ENCODE measurements around the gene SLC13A2.

Gene SLC13A2

GRCh38 chr17:28485049-28485448, 11.6 kb downstream of the SLC13A2 start:
- Histone ChIP-seq H3K9me3 (ENCODE audit: insufficient read depth, low read depth, low read length) (no peaks in the 10 kb centered on the region), H3K36me3 (ENCODE audit: insufficient read depth, low read depth, low read length) (no peaks in the 10 kb centered on the region), H3K27ac (ENCODE audit: low read length) (no peak overlapping the region), H3K4me3 (ENCODE audit: low read length) (no peak overlapping the region), H3K27me3 (ENCODE audit: insufficient read depth, low read length) (no peaks in the 10 kb centered on the region), H3K4me1 (ENCODE audit: insufficient read depth, low read length) (no peaks in the 10 kb centered on the region), H3K9ac (ENCODE audit: low read depth, low read length) (no peak overlapping the region)

GRCh38 chr17:28487881-28488532, 14.6 kb downstream of the SLC13A2 start:
- H3K4me3 ChIP-seq (ENCODE audit: low read length): no peak overlapping the region
- no peak overlapping the region for H3K9ac ChIP-seq (ENCODE audit: low read depth, low read length)
- H3K4me1 ChIP-seq (ENCODE audit: insufficient read depth, low read length): no peaks in the 10 kb centered on the region
- no peaks in the 10 kb centered on the region for H3K9me3 ChIP-seq (ENCODE audit: insufficient read depth, low read depth, low read length)
- no peaks in the 10 kb centered on the region for H3K27me3 ChIP-seq (ENCODE audit: insufficient read depth, low read length)
- H3K27ac ChIP-seq (ENCODE audit: low read length): no peak overlapping the region
- no peaks in the 10 kb centered on the region for H3K36me3 ChIP-seq (ENCODE audit: insufficient read depth, low read depth, low read length)

GRCh38 chr17:28488533-28489276, 15.3 kb downstream of the SLC13A2 start:
- no peaks in the 10 kb centered on the region for H3K27me3 ChIP-seq (ENCODE audit: insufficient read depth, low read length)
- no peaks in the 10 kb centered on the region for H3K36me3 ChIP-seq (ENCODE audit: insufficient read depth, low read depth, low read length)
- no peak overlapping the region; the same call in 1 of the 2 replicates for H3K9ac ChIP-seq (ENCODE audit: low read depth, low read length)
- no peak overlapping the region for H3K27ac ChIP-seq (ENCODE audit: low read length)
- no peak overlapping the region for H3K4me3 ChIP-seq (ENCODE audit: low read length)
- H3K9me3 ChIP-seq (ENCODE audit: insufficient read depth, low read depth, low read length): no peaks in the 10 kb centered on the region
- no peaks in the 10 kb centered on the region for H3K4me1 ChIP-seq (ENCODE audit: insufficient read depth, low read length)

GRCh38 chr17:28491286-28491685, 17.8 kb downstream of the SLC13A2 start:
- Histone ChIP-seq H3K9ac (ENCODE audit: low read depth, low read length) (no peak overlapping the region), H3K36me3 (ENCODE audit: insufficient read depth, low read depth, low read length) (no peaks in the 10 kb centered on the region), H3K4me1 (ENCODE audit: insufficient read depth, low read length) (no peaks in the 10 kb centered on the region), H3K4me3 (ENCODE audit: low read length) (no peak overlapping the region), H3K9me3 (ENCODE audit: insufficient read depth, low read depth, low read length) (no peaks in the 10 kb centered on the region), H3K27ac (ENCODE audit: low read length) (no peak overlapping the region), H3K27me3 (ENCODE audit: insufficient read depth, low read length) (no peaks in the 10 kb centered on the region)

GRCh38 chr17:28491860-28492259, 18.4 kb downstream of the SLC13A2 start:
- Histone ChIP-seq H3K27ac (ENCODE audit: low read length) (no peak overlapping the region), H3K36me3 (ENCODE audit: insufficient read depth, low read depth, low read length) (no peaks in the 10 kb centered on the region), H3K9ac (ENCODE audit: low read depth, low read length) (no peak overlapping the region), H3K4me3 (ENCODE audit: low read length) (no peak overlapping the region), H3K9me3 (ENCODE audit: insufficient read depth, low read depth, low read length) (no peaks in the 10 kb centered on the region), H3K27me3 (ENCODE audit: insufficient read depth, low read length) (no peaks in the 10 kb centered on the region), H3K4me1 (ENCODE audit: insufficient read depth, low read length) (no peaks in the 10 kb centered on the region)

GRCh38 chr17:28492352-28493310, 19.2 kb downstream of the SLC13A2 start:
- Histone ChIP-seq H3K9ac (ENCODE audit: low read depth, low read length) (no peak overlapping the region), H3K9me3 (ENCODE audit: insufficient read depth, low read depth, low read length) (no peaks in the 10 kb centered on the region), H3K36me3 (ENCODE audit: insufficient read depth, low read depth, low read length) (no peaks in the 10 kb centered on the region), H3K27me3 (ENCODE audit: insufficient read depth, low read length) (no peaks in the 10 kb centered on the region), H3K4me3 (ENCODE audit: low read length) (no peak overlapping the region), H3K27ac (ENCODE audit: low read length) (no peak overlapping the region), H3K4me1 (ENCODE audit: insufficient read depth, low read length) (no peaks in the 10 kb centered on the region)

DNA sequence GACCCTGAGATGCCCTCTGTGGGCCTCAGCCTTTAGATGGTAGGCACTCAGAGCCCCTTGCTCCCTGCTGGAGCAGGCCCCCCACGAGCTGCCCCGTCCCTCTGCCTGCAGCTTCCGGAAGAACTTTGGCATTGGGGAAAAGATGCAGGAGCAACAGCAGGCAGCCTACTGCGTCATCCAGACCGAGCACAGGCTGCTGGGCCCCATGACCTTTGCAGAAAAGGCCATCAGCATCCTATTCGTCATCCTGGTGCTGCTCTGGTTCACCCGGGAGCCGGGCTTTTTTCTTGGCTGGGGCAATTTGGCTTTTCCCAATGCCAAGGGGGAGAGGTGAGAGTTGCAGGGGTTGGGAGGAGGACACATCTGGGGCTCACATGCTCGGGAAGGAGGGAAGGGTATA, 20.0 kb downstream of the SLC13A2 start:
- H3K27ac ChIP-seq (ENCODE audit: low read length): no peak overlapping the region
- no peaks in the 10 kb centered on the region for H3K4me1 ChIP-seq (ENCODE audit: insufficient read depth, low read length)
- no peak overlapping the region for H3K4me3 ChIP-seq (ENCODE audit: low read length)
- no peaks in the 10 kb centered on the region for H3K27me3 ChIP-seq (ENCODE audit: insufficient read depth, low read length)
- H3K9ac ChIP-seq (ENCODE audit: low read depth, low read length): no peak overlapping the region
- H3K36me3 ChIP-seq (ENCODE audit: insufficient read depth, low read depth, low read length): no peaks in the 10 kb centered on the region
- H3K9me3 ChIP-seq (ENCODE audit: insufficient read depth, low read depth, low read length): no peaks in the 10 kb centered on the region

- no peaks in the 10 kb centered on the region for H3K27me3 ChIP-seq (ENCODE audit: insufficient read depth, low read length)
- no peak overlapping the region for H3K9ac ChIP-seq (ENCODE audit: low read depth, low read length)
- H3K36me3 ChIP-seq (ENCODE audit: insufficient read depth, low read depth, low read length): no peaks in the 10 kb centered on the region
- no peak overlapping the region for H3K27ac ChIP-seq (ENCODE audit: low read length)
- no peaks in the 10 kb centered on the region for H3K9me3 ChIP-seq (ENCODE audit: insufficient read depth, low read depth, low read length)
- no peak overlapping the region for H3K4me3 ChIP-seq (ENCODE audit: low read length)
- H3K4me1 ChIP-seq (ENCODE audit: insufficient read depth, low read length): no peaks in the 10 kb centered on the region
Observed at GRCh38 chr17:28494445-28495188, 21.2 kb downstream of the SLC13A2 start.

DNA sequence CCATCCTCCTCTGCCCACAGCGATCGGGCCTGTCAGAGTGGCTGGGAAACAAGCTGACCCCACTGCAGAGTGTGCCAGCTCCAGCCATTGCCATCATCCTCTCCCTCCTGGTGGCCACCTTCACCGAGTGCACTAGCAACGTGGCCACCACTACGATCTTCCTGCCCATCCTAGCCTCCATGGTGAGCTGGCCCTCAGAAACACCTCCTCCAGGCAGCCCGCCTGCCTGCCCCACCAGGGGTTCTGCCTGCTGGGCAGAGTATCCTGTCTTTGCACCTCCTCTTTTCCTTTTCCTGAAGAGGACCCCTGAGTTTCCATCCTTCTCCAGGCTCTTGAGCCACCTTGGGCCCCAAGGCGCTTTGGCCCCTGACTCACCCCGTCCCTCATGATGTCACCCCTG, 22.2 kb downstream of the SLC13A2 start:
- no peaks in the 10 kb centered on the region for H3K9me3 ChIP-seq (ENCODE audit: insufficient read depth, low read depth, low read length)
- no peaks in the 10 kb centered on the region for H3K27me3 ChIP-seq (ENCODE audit: insufficient read depth, low read length)
- H3K27ac ChIP-seq (ENCODE audit: low read length): no peak overlapping the region
- no peak overlapping the region for H3K9ac ChIP-seq (ENCODE audit: low read depth, low read length)
- no peaks in the 10 kb centered on the region for H3K36me3 ChIP-seq (ENCODE audit: insufficient read depth, low read depth, low read length)
- H3K4me1 ChIP-seq (ENCODE audit: insufficient read depth, low read length): no peaks in the 10 kb centered on the region
- H3K4me3 ChIP-seq (ENCODE audit: low read length): no peak overlapping the region

DNA sequence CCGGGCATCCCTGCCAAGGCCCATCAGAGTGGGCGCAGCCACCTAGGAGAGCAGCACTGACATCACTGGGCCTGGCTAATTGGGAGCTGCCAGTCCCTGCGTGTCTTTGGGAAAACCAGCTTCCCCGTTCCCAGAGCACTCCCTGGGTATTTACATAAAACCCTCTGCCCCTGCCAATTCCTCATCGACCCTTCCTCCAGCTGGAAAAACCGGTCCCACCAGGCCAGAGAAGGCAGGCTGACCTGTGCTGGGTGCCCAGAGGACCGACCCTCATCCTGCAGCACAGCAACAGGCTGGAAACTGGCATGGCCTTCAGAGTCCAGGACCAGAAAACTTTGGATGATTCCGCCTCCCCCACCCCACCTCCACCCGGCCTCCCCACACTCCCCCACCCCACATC, 24.5 kb downstream of the SLC13A2 start:
- H3K9ac ChIP-seq (ENCODE audit: low read depth, low read length): no peak overlapping the region
- H3K4me3 ChIP-seq (ENCODE audit: low read length): no peak overlapping the region
- no peaks in the 10 kb centered on the region for H3K27me3 ChIP-seq (ENCODE audit: insufficient read depth, low read length)
- H3K9me3 ChIP-seq (ENCODE audit: insufficient read depth, low read depth, low read length): no peaks in the 10 kb centered on the region
- no peaks in the 10 kb centered on the region for H3K4me1 ChIP-seq (ENCODE audit: insufficient read depth, low read length)
- H3K27ac ChIP-seq (ENCODE audit: low read length): no peak overlapping the region
- no peaks in the 10 kb centered on the region for H3K36me3 ChIP-seq (ENCODE audit: insufficient read depth, low read depth, low read length)

DNA sequence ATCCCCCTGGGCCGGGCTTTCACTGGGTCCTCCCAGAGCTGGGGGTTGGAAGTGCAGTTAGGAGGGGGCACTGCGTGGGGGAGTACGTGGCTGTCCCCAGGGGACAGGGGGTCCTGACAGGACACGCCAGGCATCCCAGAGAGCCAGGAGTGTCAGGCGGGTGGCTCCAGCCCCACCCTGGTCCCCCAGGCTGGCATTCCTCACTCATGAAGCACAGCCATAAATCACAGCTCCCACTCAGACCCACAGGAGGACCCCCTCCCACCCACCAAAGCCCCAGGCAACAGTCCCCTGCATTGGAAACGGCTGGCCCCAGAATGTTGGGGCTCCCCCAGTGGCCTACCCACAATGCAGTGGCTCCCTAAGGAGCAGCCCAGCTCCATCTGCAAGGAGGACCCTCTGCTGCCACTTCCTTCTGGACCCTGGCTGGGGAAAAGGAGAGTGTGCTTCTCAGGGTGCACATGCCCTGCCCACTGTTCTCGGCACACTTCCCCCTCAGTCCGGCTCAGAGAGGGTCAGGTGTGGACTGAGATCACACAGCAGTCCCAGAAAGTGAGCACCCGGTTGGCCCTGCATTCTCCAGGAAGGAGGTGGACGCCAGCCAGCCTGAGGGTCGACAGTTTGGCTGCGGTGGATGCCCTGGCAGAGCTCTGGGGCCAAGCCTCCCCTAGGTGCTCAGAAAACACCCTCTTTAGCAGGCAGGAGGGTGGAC, 25.4 kb downstream of the SLC13A2 start:
- no peaks in the 10 kb centered on the region for H3K36me3 ChIP-seq (ENCODE audit: insufficient read depth, low read depth, low read length)
- H3K9me3 ChIP-seq (ENCODE audit: insufficient read depth, low read depth, low read length): no peaks in the 10 kb centered on the region
- no peak overlapping the region for H3K27ac ChIP-seq (ENCODE audit: low read length)
- H3K27me3 ChIP-seq (ENCODE audit: insufficient read depth, low read length): no peaks in the 10 kb centered on the region
- H3K4me3 ChIP-seq (ENCODE audit: low read length): no peak overlapping the region
- H3K9ac ChIP-seq (ENCODE audit: low read depth, low read length): no peak overlapping the region
- H3K4me1 ChIP-seq (ENCODE audit: insufficient read depth, low read length): no peaks in the 10 kb centered on the region
